ENCODE results near the gene PBX1.

DNA sequence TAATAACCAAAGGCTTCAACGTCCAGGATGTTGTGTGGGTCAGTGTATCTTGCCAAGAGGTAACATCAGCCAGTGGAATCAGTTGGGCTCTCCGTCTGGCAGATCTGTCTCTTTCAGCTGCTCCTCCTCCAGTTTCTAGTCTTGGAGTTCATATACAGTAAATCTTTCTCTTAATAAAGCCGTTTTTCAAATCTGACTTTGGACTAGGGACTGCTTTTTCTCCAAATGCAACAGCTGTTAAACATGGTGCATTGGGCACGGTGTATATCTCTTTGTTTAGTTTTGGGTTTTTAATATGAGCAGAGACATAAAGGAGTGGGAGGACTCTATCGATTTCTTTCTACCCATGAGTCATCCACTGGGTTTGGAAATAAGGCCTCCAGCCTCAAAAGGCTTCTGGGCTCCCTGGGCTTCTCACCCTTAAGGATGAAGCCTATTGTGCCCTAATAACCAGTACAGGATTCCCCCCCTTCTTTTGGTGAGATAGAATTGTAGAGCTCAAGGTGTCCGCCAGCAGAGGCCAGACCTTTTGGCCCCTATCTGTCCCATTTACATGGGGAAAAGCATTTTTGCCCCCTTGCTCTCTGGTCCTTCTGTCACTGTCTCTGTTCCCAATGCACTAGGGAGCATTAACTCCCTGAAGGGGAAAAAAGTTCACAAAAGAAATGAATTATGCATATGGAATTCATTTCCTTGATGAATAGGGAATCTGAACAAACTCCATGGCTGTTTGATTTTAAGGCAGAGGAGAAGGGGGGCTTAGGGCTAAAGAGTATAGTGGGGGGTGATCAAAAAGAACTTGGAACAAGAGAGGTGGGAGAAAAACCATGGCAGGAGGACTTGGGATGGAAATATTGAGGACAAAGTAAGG, 86.0 kb downstream of the PBX1 start:
- TF ChIP-seq CTCF (conservative IDR thresholded peaks at IDR 0.05; ENCODE audit: low read depth, low read length) (no peak), EZH2 (IDR thresholded peaks at IDR 0.05; ENCODE audit: low read length, unreplicated experiment) (no peak), EZH2phosphoT487 (IDR thresholded peaks at IDR 0.05; ENCODE audit: borderline replicate concordance, low read length) (no peak)
